ENCODE data around the gene PIGW. TPM values are rescaled to one million over a fixed set of nuclear protein-coding genes. Genes with fewer than 3 reads are reported as not detected.
A peak's percentile ranks its signal among the peaks of the same experiment; 100 is the strongest.

The PIGW gene
- 1 to 10 TPM; 2.5 to 6.5 (median 4.4) TPM for total RNA-seq

GRCh38 chr17:36534840-36535668 is at the start of gene PIGW, which contains the start of gene MYO19:
TSS of gene PIGW (plus strand) at chr17:36534987. CDS start at chr17:36537102, 2,115 bp downstream.
TSS of gene MYO19 (minus strand) at chr17:36534868. CDS start at chr17:36532538, 2,330 bp downstream.
- DNase-seq (ENCODE audit: extremely low spot score): peak; percentile 95
- peaks cover 0 to 47% (median 32%) of the 10 kb centered on the region in 4 donors for H3K36me3 ChIP-seq
- WGBS: 0% methylated on average over 25 of the region's 83 CpGs
- no peaks in the 10 kb centered on the region for H3K9me3 ChIP-seq
- intact Hi-C loops (cut with DNase I): loop anchor here (5.0 kb wide), 1 partner anchor 43 kb away; no protein-coding TSS in a partner anchor
- peak within 1 kb of the TSS; percentile 91 to 99 (median 95) for H3K27ac ChIP-seq (replicated peaks in 1 of 4)
- no peak for TF ChIP-seq EP300 (IDR thresholded peaks at IDR 0.05)
- peak in 2 of 3 experiments; percentile 8 to 21 for TF ChIP-seq CTCF (IDR thresholded peaks at IDR 0.05)
- TF ChIP-seq POLR2AphosphoS5 (IDR thresholded peaks at IDR 0.05): peak; percentile 95 to 98
- peak; percentile 90 for TF ChIP-seq POLR2A (IDR thresholded peaks at IDR 0.05; ENCODE audit: low read depth)
- peak within 1 kb of the TSS; percentile 73 to 89 (median 78) for H3K4me3 ChIP-seq
- no peaks in the 10 kb centered on the region for H3K27me3 ChIP-seq
- H3K4me1 ChIP-seq: peaks cover 13 to 23% (median 17%) of the 10 kb centered on the region in 4 donors

GRCh38 chr17:36485027-36485426 is 49.8 kb upstream of the PIGW start:
- peaks cover 0 to 7% (median 0%) of the 10 kb centered on the region in 4 donors for H3K27me3 ChIP-seq
- no peak for DNase-seq (ENCODE audit: extremely low spot score)
- intact Hi-C loops (cut with DNase I): loop anchor here (10.0 kb wide), 1 partner anchor 300 kb away; no protein-coding TSS in a partner anchor
- no peak for TF ChIP-seq EP300 (IDR thresholded peaks at IDR 0.05)
- no peaks in the 10 kb centered on the region for H3K36me3 ChIP-seq
- H3K4me1 ChIP-seq: peaks cover 22 to 44% (median 40%) of the 10 kb centered on the region in 4 donors
- H3K27ac ChIP-seq (replicated peaks in 1 of 4): no peak overlapping the region
- H3K9me3 ChIP-seq: no peaks in the 10 kb centered on the region
- H3K4me3 ChIP-seq: no peak overlapping the region
- WGBS: 95% methylated on average over 8 of the region's 8 CpGs

GRCh38 chr17:36485805-36486203 is 49.0 kb upstream of the PIGW start:
- DNase-seq (ENCODE audit: extremely low spot score): no peak
- intact Hi-C loops (cut with DNase I): loop anchor here (10.0 kb wide), 1 partner anchor 301 kb away; no protein-coding TSS in a partner anchor
- Histone ChIP-seq H3K4me1 (peaks cover 22 to 44% (median 40%) of the 10 kb centered on the region in 4 donors), H3K27ac (replicated peaks in 1 of 4) (peak overlapping the region; percentile 83 to 90 (median 86)), H3K27me3 (peaks cover 0 to 7% (median 0%) of the 10 kb centered on the region in 4 donors), H3K36me3 (no peaks in the 10 kb centered on the region), H3K9me3 (no peaks in the 10 kb centered on the region), H3K4me3 (peak overlapping the region; percentile 81 to 99 (median 96))
- 39% methylated on average over 10 of the region's 10 CpGs for WGBS
- TF ChIP-seq EP300 (IDR thresholded peaks at IDR 0.05): no peak
- TF ChIP-seq POLR2AphosphoS5 (IDR thresholded peaks at IDR 0.05): no peak
- no peak for TF ChIP-seq POLR2A (IDR thresholded peaks at IDR 0.05; ENCODE audit: low read depth)
- TF ChIP-seq CTCF (IDR thresholded peaks at IDR 0.05): no peak

GRCh38 chr17:36486204-36487194 is 48.3 kb upstream of the PIGW start, which contains the start of gene ZNHIT3:
TSS of gene ZNHIT3 (plus strand) at chr17:36486681. CDS start at chr17:36486700, 19 bp downstream.
- WGBS: 0% methylated on average over 9 of the region's 73 CpGs
- Histone ChIP-seq H3K27ac (replicated peaks in 1 of 4) (peak within 1 kb of the TSS; percentile 83 to 90 (median 86)), H3K4me1 (peaks cover 22 to 51% (median 41%) of the 10 kb centered on the region in 4 donors), H3K36me3 (peaks cover 0 to 5% (median 3%) of the 10 kb centered on the region in 4 donors), H3K27me3 (peaks cover 0 to 7% (median 0%) of the 10 kb centered on the region in 4 donors), H3K9me3 (no peaks in the 10 kb centered on the region), H3K4me3 (peak within 1 kb of the TSS; percentile 81 to 99 (median 96))
- TF ChIP-seq CTCF (IDR thresholded peaks at IDR 0.05) (peak in 1 of 3 experiments; percentile 24), EP300 (IDR thresholded peaks at IDR 0.05) (no peak), POLR2AphosphoS5 (IDR thresholded peaks at IDR 0.05) (peak; percentile 86 to 97), POLR2A (IDR thresholded peaks at IDR 0.05; ENCODE audit: low read depth) (no peak)
- DNase-seq (ENCODE audit: extremely low spot score): peak; percentile 97
- intact Hi-C loops (cut with DNase I): loop anchor here (10.0 kb wide), 1 partner anchor 302 kb away; no protein-coding TSS in a partner anchor

Data from esophagus muscularis mucosa (tissue), 4 donors.